Ishikawa (cell line): Measurements from ENCODE around the gene CLGN.

Experiments
- CEBPB ChIP-seq: IDR thresholded peaks from 2 replicates; pipeline ENCODE4 v1.6.1; 2012
- CREB1 ChIP-seq: IDR thresholded peaks from 2 replicates; pipeline ENCODE4 v1.6.1; 2012; ENCODE audit warnings: low read depth
- EGR1 ChIP-seq: IDR thresholded peaks from 2 replicates; pipeline ENCODE4 v1.6.1; 2012
- EP300 ChIP-seq: IDR thresholded peaks from 2 replicates; pipeline ENCODE4 v1.6.1; 2012; ENCODE audit warnings: borderline replicate concordance
- MAX ChIP-seq: IDR thresholded peaks from 2 replicates; pipeline ENCODE4 v1.6.1; 2012
- RAD21 ChIP-seq: IDR thresholded peaks from 2 replicates; pipeline ENCODE4 v1.6.1; 2012; ENCODE audit warnings: low read depth
- REST ChIP-seq: IDR thresholded peaks from 2 replicates; pipeline ENCODE4 v1.6.1; 2012; ENCODE audit warnings: low read depth, mild to moderate bottlenecking
- TAF1 ChIP-seq: IDR thresholded peaks from 2 replicates; pipeline ENCODE4 v1.6.1; 2012; ENCODE audit warnings: low read depth, mild to moderate bottlenecking
- TEAD4 ChIP-seq: IDR thresholded peaks from 2 replicates; pipeline ENCODE4 v1.6.1; 2012

GRCh38 chr4:140469791-140470733, 42.6 kb upstream of the CLGN start:
- TF ChIP-seq CREB1 (no peak), EP300 (no peak), MAX (no peak), TAF1 (no peak), REST (no peak), EGR1 (no peak), RAD21 (no peak), TEAD4 (no peak), CEBPB (no peak)
